ENCODE results near the gene DMRT3.

The DMRT3 gene

GRCh38 chr9:974996-975739, 1.3 kb upstream of the DMRT3 start:
- Histone ChIP-seq H2AFZ (ENCODE audit: insufficient read depth, low read length, poor library complexity) (no peak overlapping the region), H3K4me1 (ENCODE audit: control insufficient read depth in 1 of 2, insufficient read depth in 2 of 2, low read length in 2 of 2) (peaks cover 21 to 28% of the 10 kb centered on the region in 2 experiments), H3K9me3 (ENCODE audit: insufficient read depth, low read depth, low read length) (peaks cover 4% of the 10 kb centered on the region), H3K27ac (ENCODE audit: low read depth, low read length) (no peak overlapping the region), H2BK5ac (ENCODE audit: low read depth, low read length, poor library complexity) (no peak overlapping the region), H3K36me3 (ENCODE audit: control insufficient read depth in 1 of 2, insufficient read depth in 2 of 2, low read length in 2 of 2) (no peaks in the 10 kb centered on the region), H4K8ac (ENCODE audit: low read depth, low read length) (no peak overlapping the region), H2BK120ac (ENCODE audit: insufficient read depth, low read length, poor library complexity) (no peak overlapping the region), H3K4ac (ENCODE audit: low read depth, low read length) (no peak overlapping the region), H3K14ac (ENCODE audit: low read length) (no peak overlapping the region), H3K4me3 (ENCODE audit: low read depth, low read length) (peak overlapping the region; percentile 50), H3K79me1 (ENCODE audit: low read length) (no peaks in the 10 kb centered on the region), H4K91ac (ENCODE audit: low read depth, low read length) (no peak overlapping the region), H3K18ac (ENCODE audit: low read length) (no peak overlapping the region), H3K9ac (ENCODE audit: low read length) (no peak overlapping the region), H2AK5ac (ENCODE audit: low read length) (no peak overlapping the region), H3K27me3 (ENCODE audit: insufficient read depth, low read length) (peaks cover 92% of the 10 kb centered on the region), H4K12ac (ENCODE audit: low read depth, low read length) (no peak overlapping the region), H3K79me2 (ENCODE audit: control insufficient read depth, insufficient read depth, low read length, poor library complexity) (no peaks in the 10 kb centered on the region), H3K23ac (ENCODE audit: low read length) (peak overlapping the region; percentile 83), H2BK12ac (ENCODE audit: low read length) (no peak overlapping the region), H3K4me2 (ENCODE audit: low read length) (no peak overlapping the region)
- no CpG with 5 or more reads among the region's 24 CpGs for WGBS (ENCODE audit: extremely low coverage, insufficient coverage, insufficient read length)
- no peak for DNase-seq

GRCh38 chr9:975740-976257, 656 bp upstream of the DMRT3 start:
- no peak overlapping the region for H4K12ac ChIP-seq (ENCODE audit: low read depth, low read length)

GRCh38 chr9:976943-977837, 735 bp downstream of the DMRT3 start:
- Histone ChIP-seq H3K14ac (ENCODE audit: low read length) (no peak overlapping the region), H4K8ac (ENCODE audit: low read depth, low read length) (no peak overlapping the region), H3K18ac (ENCODE audit: low read length) (no peak overlapping the region), H2BK12ac (ENCODE audit: low read length) (no peak overlapping the region), H3K4me3 (ENCODE audit: low read depth, low read length) (peak overlapping the region; percentile 67), H3K79me2 (ENCODE audit: control insufficient read depth, insufficient read depth, low read length, poor library complexity) (no peaks in the 10 kb centered on the region), H3K27ac (ENCODE audit: low read depth, low read length) (no peak overlapping the region), H3K4me2 (ENCODE audit: low read length) (peak overlapping the region; percentile 60), H3K79me1 (ENCODE audit: low read length) (no peaks in the 10 kb centered on the region), H3K27me3 (ENCODE audit: insufficient read depth, low read length) (peaks cover 87% of the 10 kb centered on the region), H4K12ac (ENCODE audit: low read depth, low read length) (no peak overlapping the region), H4K91ac (ENCODE audit: low read depth, low read length) (no peak overlapping the region), H2BK5ac (ENCODE audit: low read depth, low read length, poor library complexity) (no peak overlapping the region), H2AK5ac (ENCODE audit: low read length) (no peak overlapping the region), H2BK120ac (ENCODE audit: insufficient read depth, low read length, poor library complexity) (no peak overlapping the region), H3K9ac (ENCODE audit: low read length) (no peak overlapping the region), H3K4ac (ENCODE audit: low read depth, low read length) (no peak overlapping the region), H2AFZ (ENCODE audit: insufficient read depth, low read length, poor library complexity) (no peak overlapping the region), H3K4me1 (ENCODE audit: control insufficient read depth in 1 of 2, insufficient read depth in 2 of 2, low read length in 2 of 2) (peaks cover 12 to 15% of the 10 kb centered on the region in 2 experiments), H3K9me3 (ENCODE audit: insufficient read depth, low read depth, low read length) (peaks cover 2% of the 10 kb centered on the region), H3K23ac (ENCODE audit: low read length) (peak overlapping the region; percentile 95), H3K36me3 (ENCODE audit: control insufficient read depth in 1 of 2, insufficient read depth in 2 of 2, low read length in 2 of 2) (no peaks in the 10 kb centered on the region)
- no CpG with 5 or more reads among the region's 92 CpGs for WGBS (ENCODE audit: extremely low coverage, insufficient coverage, insufficient read length)
- DNase-seq = peak in 1 of 2 donors; percentile 30

More at GRCh38 chr9:975740-976257, 656 bp upstream of the DMRT3 start:
- WGBS (ENCODE audit: extremely low coverage, insufficient coverage, insufficient read length) = no CpG with 5 or more reads among the region's 23 CpGs
- Histone ChIP-seq H3K14ac (ENCODE audit: low read length) (no peak overlapping the region), H3K4me3 (ENCODE audit: low read depth, low read length) (no peak overlapping the region), H2BK12ac (ENCODE audit: low read length) (no peak overlapping the region), H3K27ac (ENCODE audit: low read depth, low read length) (no peak overlapping the region), H3K18ac (ENCODE audit: low read length) (no peak overlapping the region), H3K4ac (ENCODE audit: low read depth, low read length) (no peak overlapping the region), H3K4me2 (ENCODE audit: low read length) (peak overlapping the region; percentile 44), H2BK5ac (ENCODE audit: low read depth, low read length, poor library complexity) (no peak overlapping the region), H3K27me3 (ENCODE audit: insufficient read depth, low read length) (peaks cover 88% of the 10 kb centered on the region), H3K79me1 (ENCODE audit: low read length) (no peaks in the 10 kb centered on the region), H3K9me3 (ENCODE audit: insufficient read depth, low read depth, low read length) (peaks cover 2% of the 10 kb centered on the region), H3K9ac (ENCODE audit: low read length) (no peak overlapping the region), H4K8ac (ENCODE audit: low read depth, low read length) (no peak overlapping the region), H3K79me2 (ENCODE audit: control insufficient read depth, insufficient read depth, low read length, poor library complexity) (no peaks in the 10 kb centered on the region), H2BK120ac (ENCODE audit: insufficient read depth, low read length, poor library complexity) (no peak overlapping the region), H2AK5ac (ENCODE audit: low read length) (no peak overlapping the region), H3K36me3 (ENCODE audit: control insufficient read depth in 1 of 2, insufficient read depth in 2 of 2, low read length in 2 of 2) (no peaks in the 10 kb centered on the region), H2AFZ (ENCODE audit: insufficient read depth, low read length, poor library complexity) (no peak overlapping the region), H3K4me1 (ENCODE audit: control insufficient read depth in 1 of 2, insufficient read depth in 2 of 2, low read length in 2 of 2) (peaks cover 18 to 23% of the 10 kb centered on the region in 2 experiments), H3K23ac (ENCODE audit: low read length) (peak overlapping the region; percentile 55), H4K91ac (ENCODE audit: low read depth, low read length) (no peak overlapping the region)
- DNase-seq = no peak
